Stimulated activated CD8-positive, alpha-beta memory T cell treated with anti-CD3 and anti-CD28 coated beads, Interleukin-4, amount 100 ng/mL, for 48 hours (primary cell): ENCODE measurements around the gene PCNT.
A peak's percentile ranks its signal among the peaks of the same experiment; 100 is the strongest.
"Not testable (repeated sequence)": the region's sequence is repeated elsewhere in the genome, so short reads cannot be mapped to it uniquely, and the experiment has no call there.

Source experiments
- DNase-seq: peaks from one replicate; pipeline ENCODE4 v3.0.0-alpha.2; 2020

Gene PCNT

DNA sequence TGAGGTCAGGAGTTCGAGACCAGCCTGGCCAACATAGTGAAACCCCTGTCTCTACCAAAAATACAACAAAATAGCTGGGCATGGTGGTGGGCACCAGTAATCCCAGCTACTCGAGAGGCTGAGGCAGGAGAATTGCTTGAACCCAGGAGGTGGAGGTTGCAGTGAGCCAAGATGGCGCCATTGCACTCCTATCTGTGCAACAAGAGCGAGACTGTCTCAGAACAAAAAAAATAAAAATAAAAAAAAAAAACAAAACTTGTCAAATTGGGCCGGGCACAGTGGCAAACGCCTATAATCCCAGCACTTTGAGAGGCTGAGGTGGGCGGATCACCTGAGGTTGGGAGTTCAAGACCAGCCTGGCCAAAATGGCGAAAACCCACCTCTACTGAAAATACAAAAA is 13.7 kb upstream of the PCNT start:
- not testable (repeated sequence) for DNase-seq

GRCh38 chr21:46311568-46311967 is 12.4 kb upstream of the PCNT start:
- DNase-seq: no peak

GRCh38 chr21:46312949-46313348 is 11.0 kb upstream of the PCNT start:
- DNase-seq: no peak

GRCh38 chr21:46314441-46315020 is 9.4 kb upstream of the PCNT start:
- no peak for DNase-seq

- DNase-seq: no peak
Observed at GRCh38 chr21:46316708-46317324, 7.1 kb upstream of the PCNT start.

GRCh38 chr21:46317710-46318463 is 6.1 kb upstream of the PCNT start:
- no peak for DNase-seq

- DNase-seq: no peak
Observed at GRCh38 chr21:46318464-46318845, 5.5 kb upstream of the PCNT start.

DNA sequence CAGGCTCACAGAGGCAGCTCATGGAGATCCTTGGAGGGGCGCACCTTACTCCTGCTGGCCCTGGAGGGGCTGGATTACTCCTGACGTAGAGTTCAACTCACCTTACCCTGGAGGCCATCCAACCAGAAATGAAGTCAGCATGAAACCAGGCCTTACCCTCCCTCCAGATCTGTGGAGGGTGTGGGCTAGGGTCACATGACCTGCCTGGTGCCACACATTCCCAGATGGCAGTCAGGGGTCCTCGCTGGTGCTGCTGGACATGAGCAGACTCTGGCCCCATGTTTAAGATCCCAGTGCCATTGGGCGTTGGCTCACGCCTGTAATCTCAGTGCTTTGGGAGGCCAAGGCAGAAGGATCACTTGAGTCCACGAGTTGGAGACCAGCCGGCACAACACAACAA is 4.8 kb upstream of the PCNT start:
- DNase-seq: no peak

- DNase-seq: no peak
Observed at GRCh38 chr21:46320331-46320801, 3.6 kb upstream of the PCNT start.

- peak; percentile 59 for DNase-seq
Observed at GRCh38 chr21:46322351-46323226, 1.4 kb upstream of the PCNT start.

- DNase-seq: no peak
Observed at GRCh38 chr21:46323227-46323709, 688 bp upstream of the PCNT start.

- peak; percentile 90 for DNase-seq
Observed at GRCh38 chr21:46324390-46325072, 575 bp downstream of the PCNT start.

GRCh38 chr21:46325073-46325912 is 1.3 kb downstream of the PCNT start:
- peak; percentile 50 for DNase-seq

GRCh38 chr21:46326110-46326703 is 2.3 kb downstream of the PCNT start:
- DNase-seq: no peak

GRCh38 chr21:46327711-46328110 is 3.8 kb downstream of the PCNT start:
- no peak for DNase-seq

DNA sequence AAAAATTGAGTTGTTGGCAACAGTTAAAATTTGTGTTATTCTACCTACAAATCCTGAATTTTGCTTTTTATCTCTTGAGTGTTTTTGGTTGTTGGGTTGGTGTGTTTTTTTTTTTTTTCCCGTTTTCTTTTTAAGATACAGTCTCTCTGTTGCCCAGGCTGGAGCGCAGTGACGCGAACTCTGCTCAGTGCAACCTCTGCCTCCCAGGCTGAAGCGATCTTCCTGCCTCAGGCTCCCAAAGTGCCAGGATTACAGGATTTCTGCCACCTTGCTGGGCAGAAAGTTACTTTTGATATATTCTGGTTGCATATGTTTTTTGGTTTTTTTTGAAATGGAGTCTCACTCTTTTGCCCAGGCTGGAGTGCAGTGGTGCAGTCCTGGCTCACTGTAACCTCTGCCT is 4.2 kb downstream of the PCNT start:
- no peak for DNase-seq

GRCh38 chr21:46329796-46330195 is 5.8 kb downstream of the PCNT start:
- DNase-seq: no peak

DNA sequence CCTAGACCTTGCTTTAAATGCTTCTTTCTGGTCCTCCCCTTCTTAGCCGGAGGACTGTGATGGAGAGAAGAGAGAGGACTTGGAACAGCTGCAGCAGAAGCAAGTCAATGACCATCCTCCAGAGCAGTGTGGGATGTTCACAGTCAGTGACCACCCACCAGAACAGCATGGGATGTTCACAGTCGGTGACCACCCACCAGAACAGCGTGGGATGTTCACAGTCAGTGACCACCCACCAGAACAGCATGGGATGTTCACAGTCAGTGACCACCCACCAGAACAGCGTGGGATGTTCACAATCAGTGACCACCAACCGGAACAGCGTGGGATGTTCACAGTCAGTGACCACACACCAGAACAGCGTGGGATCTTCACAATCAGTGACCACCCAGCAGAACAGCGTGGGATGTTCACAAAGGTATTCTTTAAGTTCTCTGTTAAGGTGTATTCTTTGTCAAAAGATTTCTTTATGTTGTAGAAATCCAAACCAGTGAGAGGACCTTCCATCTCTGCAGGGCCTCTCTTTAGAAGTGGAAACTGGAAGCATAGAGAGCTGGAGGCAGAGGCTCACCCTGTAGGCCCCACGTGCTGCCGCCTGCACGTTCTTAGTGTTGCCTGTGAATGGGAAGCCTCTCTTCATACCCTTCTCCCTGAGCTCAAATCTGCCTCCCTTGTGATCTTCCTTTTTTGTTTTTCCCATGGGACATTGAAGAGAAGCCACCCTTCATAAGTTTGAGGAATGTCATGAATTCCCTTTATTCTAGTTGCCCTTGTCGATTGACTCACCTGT is 10.6 kb downstream of the PCNT start:
- DNase-seq: no peak

DNA sequence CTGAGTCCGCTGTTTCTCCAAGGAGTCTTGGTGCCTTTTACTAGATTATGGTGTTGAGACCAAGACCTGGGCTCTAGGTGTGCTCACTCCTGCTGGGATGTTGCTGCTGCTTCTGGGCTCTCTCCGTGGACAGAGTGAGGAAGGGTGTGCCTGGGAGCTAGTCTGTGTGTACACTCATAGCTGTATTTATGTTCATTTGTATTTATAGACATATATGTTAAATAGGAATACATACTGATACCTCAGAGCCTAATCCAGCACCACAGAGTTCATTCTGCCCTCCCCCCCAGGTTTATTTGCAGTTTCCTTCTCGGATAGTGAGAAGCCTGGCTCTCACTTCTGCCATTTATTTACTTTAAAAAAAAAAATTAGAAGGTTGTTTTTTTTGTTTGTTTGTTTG is 12.6 kb downstream of the PCNT start:
- DNase-seq: no peak

- DNase-seq: no peak
Observed at GRCh38 chr21:46340998-46341397, 17.0 kb downstream of the PCNT start.
